ENCODE data around the gene NAPSA. TPM values are rescaled to one million over a fixed set of nuclear protein-coding genes. Genes with fewer than 3 reads are reported as not detected.

The NAPSA gene
- total and polyA plus RNA-seq, 9 of the 15 experiments (the other 6 are each of a cell fraction or from before 2014, with no cell fraction given), result 0.25 to 1.9 (median 0.69) TPM

GRCh38 chr19:50323782-50324133, 41.7 kb downstream of the NAPSA start:
- Histone ChIP-seq H3K4me1 (replicated peaks in 1 of 2; ENCODE audit: control insufficient read depth in 2 of 2, insufficient read depth in 2 of 2, low read length in 2 of 2) (peaks cover 21 to 47% of the 10 kb centered on the region in 2 experiments), H4K20me1 (replicated peaks; ENCODE audit: control insufficient read depth, insufficient read depth, low read length) (peaks cover 47% of the 10 kb centered on the region), H3K9ac (ENCODE audit: insufficient read depth in 1 of 2, low read depth in 2 of 2, low read length in 2 of 2) (no peak overlapping the region), H3K27me3 (ENCODE audit: control insufficient read depth in 2 of 2, insufficient read depth in 2 of 2, low read length in 2 of 2) (no peaks in the 10 kb centered on the region), H3K9me1 (ENCODE audit: control insufficient read depth, insufficient read depth, low read length) (peaks cover 3% of the 10 kb centered on the region), H3K4me2 (ENCODE audit: insufficient read depth, low read length) (no peak overlapping the region), H3K27ac (ENCODE audit: extremely low read depth, low read depth, low read length) (no peak overlapping the region), H3K9me3 (replicated peaks; ENCODE audit: control insufficient read depth, insufficient read depth, low read depth, low read length) (no peaks in the 10 kb centered on the region), H3K4me3 (no peak overlapping the region), H3K79me2 (ENCODE audit: control insufficient read depth, insufficient read depth, low read length) (peaks cover 22% of the 10 kb centered on the region), H3K36me3 (ENCODE audit: control insufficient read depth, insufficient read depth, low read length) (peaks cover 21% of the 10 kb centered on the region; the same call in 1 of the 3 replicates), H2AFZ (ENCODE audit: low read depth, low read length) (no peak overlapping the region)
- ATAC-seq, result no peak
- intact Hi-C loops (cut with micrococcal nuclease) (no loop called here), in situ Hi-C loops (cut with MboI) (no loop called here)
- WGBS (ENCODE audit: insufficient coverage, low coverage, missing lambda C conversion rate), result 89% methylated on average over 11 of the region's 12 CpGs
- no TSS peak for BruUV-seq (replicated peaks)
- ChIA-PET CTCF (ENCODE audit: low intra/inter-chr PET ratio) (no interaction called here), POLR2A (no interaction called here)
- TF ChIP-seq RBFOX2 (IDR thresholded peaks at IDR 0.05; ENCODE audit: low read depth, low read length), result 0 out of 2 replicates have a peak, but pooled peaks have one; percentile 9
- no peak for TF ChIP-seq ZNF449 (CRISPR knock-in tag; IDR thresholded peaks at IDR 0.05)
- DNase-seq (ENCODE audit: extremely low read depth in 1 of 4, low spot score in 3 of 4), result no peak
- no peak for FAIRE-seq

Measured in K562 (cell line).